Measurements from ENCODE around the gene VWA2.

Gene VWA2

GRCh38 chr10:114239117-114239993 is at the start of gene VWA2:
VWA2 (plus strand) TSS chr10:114239254; CDS start chr10:114248714, 9,460 bp downstream.
- DNase-seq: no peak

GRCh38 chr10:114189700-114190099 is 49.4 kb upstream of the VWA2 start:
- DNase-seq: no peak

GRCh38 chr10:114195079-114195478 is 44.0 kb upstream of the VWA2 start:
- DNase-seq: no peak

- DNase-seq: no peak
These were observed 39.8 kb upstream of the VWA2 start for GRCh38 chr10:114199239-114199638.

GRCh38 chr10:114202812-114203211 is 36.2 kb upstream of the VWA2 start:
- DNase-seq: no peak

- DNase-seq: no peak
These were observed 32.2 kb upstream of the VWA2 start for GRCh38 chr10:114206902-114207301.

- DNase-seq: no peak
These were observed 31.7 kb upstream of the VWA2 start for GRCh38 chr10:114207349-114207748.

- DNase-seq: no peak
These were observed 30.7 kb upstream of the VWA2 start for GRCh38 chr10:114208351-114208750.

- no peak for DNase-seq
These were observed 26.9 kb upstream of the VWA2 start for GRCh38 chr10:114212153-114212552.

GRCh38 chr10:114215033-114215432 is 24.0 kb upstream of the VWA2 start:
- DNase-seq: no peak

GRCh38 chr10:114220281-114220680 is 18.8 kb upstream of the VWA2 start:
- no peak for DNase-seq

- DNase-seq: no peak
These were observed 17.8 kb upstream of the VWA2 start for GRCh38 chr10:114221235-114221634.

GRCh38 chr10:114223066-114223465 is 16.0 kb upstream of the VWA2 start:
- no peak for DNase-seq

GRCh38 chr10:114228156-114228555 is 10.9 kb upstream of the VWA2 start:
- no peak for DNase-seq

- DNase-seq: no peak
These were observed 6.4 kb upstream of the VWA2 start for GRCh38 chr10:114232561-114233176.

- no peak for DNase-seq
These were observed 5.6 kb upstream of the VWA2 start for GRCh38 chr10:114233482-114233881.

GRCh38 chr10:114234132-114234531 is 4.9 kb upstream of the VWA2 start:
- no peak for DNase-seq

- no peak for DNase-seq
These were observed 916 bp downstream of the VWA2 start for GRCh38 chr10:114239994-114240345.

GRCh38 chr10:114242235-114242634 is 3.2 kb downstream of the VWA2 start:
- DNase-seq: no peak

- no peak for DNase-seq
These were observed 4.6 kb downstream of the VWA2 start for GRCh38 chr10:114243661-114244060.

GRCh38 chr10:114244126-114244525 is 5.1 kb downstream of the VWA2 start:
- DNase-seq: no peak

GRCh38 chr10:114245121-114245791 is 6.2 kb downstream of the VWA2 start:
- no peak for DNase-seq

GRCh38 chr10:114246679-114247305 is 7.7 kb downstream of the VWA2 start:
- DNase-seq: no peak
